ENCODE results near the gene HP1BP3. TPM values are rescaled to one million over a fixed set of nuclear protein-coding genes. Genes with fewer than 3 reads are reported as not detected.

Gene HP1BP3
- total and polyA plus RNA-seq, 4 donors, result 34.8 to 115 (median 72.7) TPM

- DNase-seq (ENCODE audit: low spot score), result no peak
- no peak overlapping the region for H3K9ac ChIP-seq (ENCODE audit: low read depth in 1 of 2, low read length in 2 of 2)
- 87% methylated on average over 3 of the region's 3 CpGs for WGBS
- no peaks in the 10 kb centered on the region for H3K36me3 ChIP-seq (ENCODE audit: control insufficient read depth in 4 of 4, insufficient read depth in 3 of 4, low read depth in 1 of 4, low read length in 3 of 4)
- H3K9me3 ChIP-seq (ENCODE audit: control insufficient read depth in 4 of 4, low read length in 3 of 4), result no peaks in the 10 kb centered on the region
- H3K27me3 ChIP-seq (ENCODE audit: control insufficient read depth in 4 of 4, insufficient read depth in 4 of 4, low read length in 3 of 4), result no peaks in the 10 kb centered on the region
- TF ChIP-seq, protein P1, sequence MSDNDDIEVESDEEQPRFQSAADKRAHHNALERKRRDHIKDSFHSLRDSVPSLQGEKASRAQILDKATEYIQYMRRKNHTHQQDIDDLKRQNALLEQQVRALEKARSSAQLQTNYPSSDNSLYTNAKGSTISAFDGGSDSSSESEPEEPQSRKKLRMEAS (IDR thresholded peaks at IDR 0.05), result no peak
- TF ChIP-seq REST (IDR thresholded peaks at IDR 0.05), result no peak
- TF ChIP-seq NR2F2 (IDR thresholded peaks at IDR 0.05), result no peak
- TF ChIP-seq YY1 (IDR thresholded peaks at IDR 0.05), result no peak
- TF ChIP-seq, protein P2, sequence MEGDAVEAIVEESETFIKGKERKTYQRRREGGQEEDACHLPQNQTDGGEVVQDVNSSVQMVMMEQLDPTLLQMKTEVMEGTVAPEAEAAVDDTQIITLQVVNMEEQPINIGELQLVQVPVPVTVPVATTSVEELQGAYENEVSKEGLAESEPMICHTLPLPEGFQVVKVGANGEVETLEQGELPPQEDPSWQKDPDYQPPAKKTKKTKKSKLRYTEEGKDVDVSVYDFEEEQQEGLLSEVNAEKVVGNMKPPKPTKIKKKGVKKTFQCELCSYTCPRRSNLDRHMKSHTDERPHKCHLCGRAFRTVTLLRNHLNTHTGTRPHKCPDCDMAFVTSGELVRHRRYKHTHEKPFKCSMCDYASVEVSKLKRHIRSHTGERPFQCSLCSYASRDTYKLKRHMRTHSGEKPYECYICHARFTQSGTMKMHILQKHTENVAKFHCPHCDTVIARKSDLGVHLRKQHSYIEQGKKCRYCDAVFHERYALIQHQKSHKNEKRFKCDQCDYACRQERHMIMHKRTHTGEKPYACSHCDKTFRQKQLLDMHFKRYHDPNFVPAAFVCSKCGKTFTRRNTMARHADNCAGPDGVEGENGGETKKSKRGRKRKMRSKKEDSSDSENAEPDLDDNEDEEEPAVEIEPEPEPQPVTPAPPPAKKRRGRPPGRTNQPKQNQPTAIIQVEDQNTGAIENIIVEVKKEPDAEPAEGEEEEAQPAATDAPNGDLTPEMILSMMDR (IDR thresholded peaks at IDR 0.05; ENCODE audit: low read depth, low read length, missing input control), result no peak
- TF ChIP-seq HNF4A (conservative IDR thresholded peaks at IDR 0.05), result no peak
- TF ChIP-seq, protein P3, sequence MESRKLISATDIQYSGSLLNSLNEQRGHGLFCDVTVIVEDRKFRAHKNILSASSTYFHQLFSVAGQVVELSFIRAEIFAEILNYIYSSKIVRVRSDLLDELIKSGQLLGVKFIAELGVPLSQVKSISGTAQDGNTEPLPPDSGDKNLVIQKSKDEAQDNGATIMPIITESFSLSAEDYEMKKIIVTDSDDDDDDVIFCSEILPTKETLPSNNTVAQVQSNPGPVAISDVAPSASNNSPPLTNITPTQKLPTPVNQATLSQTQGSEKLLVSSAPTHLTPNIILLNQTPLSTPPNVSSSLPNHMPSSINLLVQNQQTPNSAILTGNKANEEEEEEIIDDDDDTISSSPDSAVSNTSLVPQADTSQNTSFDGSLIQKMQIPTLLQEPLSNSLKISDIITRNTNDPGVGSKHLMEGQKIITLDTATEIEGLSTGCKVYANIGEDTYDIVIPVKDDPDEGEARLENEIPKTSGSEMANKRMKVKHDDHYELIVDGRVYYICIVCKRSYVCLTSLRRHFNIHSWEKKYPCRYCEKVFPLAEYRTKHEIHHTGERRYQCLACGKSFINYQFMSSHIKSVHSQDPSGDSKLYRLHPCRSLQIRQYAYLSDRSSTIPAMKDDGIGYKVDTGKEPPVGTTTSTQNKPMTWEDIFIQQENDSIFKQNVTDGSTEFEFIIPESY (IDR thresholded peaks at IDR 0.05), result no peak
- TF ChIP-seq FOXA2 (IDR thresholded peaks at IDR 0.05), result no peak
- no peak for TF ChIP-seq RAD21 (IDR thresholded peaks at IDR 0.05)
- TF ChIP-seq RXRA (IDR thresholded peaks at IDR 0.05), result no peak
- TF ChIP-seq HNF4G (IDR thresholded peaks at IDR 0.05), result no peak
- no peak for TF ChIP-seq GABPA (IDR thresholded peaks at IDR 0.05 in 1 of 2, conservative IDR thresholded peaks at IDR 0.05 in 1 of 2)
- TF ChIP-seq, protein P4, sequence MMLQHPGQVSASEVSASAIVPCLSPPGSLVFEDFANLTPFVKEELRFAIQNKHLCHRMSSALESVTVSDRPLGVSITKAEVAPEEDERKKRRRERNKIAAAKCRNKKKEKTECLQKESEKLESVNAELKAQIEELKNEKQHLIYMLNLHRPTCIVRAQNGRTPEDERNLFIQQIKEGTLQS (IDR thresholded peaks at IDR 0.05), result no peak
- TF ChIP-seq JUND (IDR thresholded peaks at IDR 0.05), result no peak
- TF ChIP-seq FOXA1 (IDR thresholded peaks at IDR 0.05), result no peak
- no peak for TF ChIP-seq EGR1 (IDR thresholded peaks at IDR 0.05; ENCODE audit: low read depth in 2 of 2)
- TF ChIP-seq TAF1 (conservative IDR thresholded peaks at IDR 0.05), result no peak
- TF ChIP-seq SP1 (IDR thresholded peaks at IDR 0.05), result no peak
- no peak overlapping the region for H3K4me3 ChIP-seq (ENCODE audit: low read depth in 1 of 3, low read length in 3 of 3)
- no peak overlapping the region for H3K27ac ChIP-seq (ENCODE audit: low read depth in 1 of 2, low read length in 2 of 2)
- H3K4me1 ChIP-seq (ENCODE audit: control insufficient read depth in 4 of 4, insufficient read depth in 4 of 4, low read length in 3 of 4), result peaks cover 0 to 7% (median 4%) of the 10 kb centered on the region in 4 donors
Measured at GRCh38 chr1:20790785-20791184, 3.7 kb upstream of the HP1BP3 start.
